Common myeloid progenitor, CD34-positive (primary cell): ENCODE results near the gene ANKRD33.

Experiments
- CTCF ChIA-PET: fragments of 350-600 bp; sonication (Branson Sonifier 250); formaldehyde crosslinking; loops from one replicate; lab custom pipeline; 2021; ENCODE audit warnings: antibody characterized with exemption; lab: Charles Lee
- POLR2A ChIA-PET: fragments of 350-600 bp; sonication (Branson Sonifier 250); formaldehyde crosslinking; loops from one replicate; lab custom pipeline; 2021; ENCODE audit warnings: antibody characterized with exemption; lab: Charles Lee
- DNase-seq, 3 donors: peaks; one replicate each; pipeline versions ENCODE4 v3.0.0 to v3.0.0-alpha.2; 2013
- H3K27ac ChIP-seq, 2 experiments: 1 replicate in 1 of 2; 2 replicates in 1 of 2; pipeline ENCODE4 v1.7.0; 2013; ENCODE audit warnings: inconsistent platforms in 2 of 2, low read length in 2 of 2, mild to moderate bottlenecking in 2 of 2, low read depth in 1 of 2, moderate library complexity in 1 of 2; ENCODE audit not compliant: severe bottlenecking in 2 of 2, insufficient read depth in 1 of 2, poor library complexity in 1 of 2
- H3K27me3 ChIP-seq, 5 experiments: replicated peaks in 2 of 5; 1 replicate in 3 of 5; 2 replicates in 2 of 5; pipeline versions ENCODE4 v1.6.1 to v1.7.0; 2013; ENCODE audit warnings: low read length in 4 of 5, mild to moderate bottlenecking in 2 of 5, moderate library complexity in 2 of 5, inconsistent platforms in 1 of 5; ENCODE audit not compliant: insufficient read depth in 5 of 5, control insufficient read depth in 4 of 5
- H3K36me3 ChIP-seq, 4 experiments: 1 replicate in 2 of 4; 2 replicates in 2 of 4; pipeline versions ENCODE4 v1.6.1 to v1.7.0; 2013; ENCODE audit warnings: low read length in 3 of 4, control low read depth in 1 of 4, mild to moderate bottlenecking in 1 of 4; ENCODE audit not compliant: control insufficient read depth in 4 of 4, insufficient read depth in 4 of 4
- H3K4me1 ChIP-seq, 4 experiments: 1 replicate in 3 of 4; 2 replicates in 1 of 4; pipeline versions ENCODE4 v1.6.1 to v1.7.1; 2013; ENCODE audit warnings: low read length in 3 of 4, mild to moderate bottlenecking in 3 of 4, control low read depth in 1 of 4, inconsistent platforms in 1 of 4, moderate library complexity in 1 of 4; ENCODE audit not compliant: control insufficient read depth in 4 of 4, insufficient read depth in 4 of 4; ENCODE audit errors: control extremely low read depth in 1 of 4
- H3K4me3 ChIP-seq, 7 experiments: 1 replicate in 4 of 7; 2 replicates in 3 of 7; pipeline versions ENCODE4 v1.5.1 to v1.7.0; 2013; ENCODE audit warnings: mild to moderate bottlenecking in 7 of 7, low read length in 6 of 7, moderate library complexity in 6 of 7, inconsistent platforms in 2 of 7, low read depth in 2 of 7, control low read depth in 1 of 7; ENCODE audit not compliant: insufficient read depth in 4 of 7, control insufficient read depth in 1 of 7; ENCODE audit errors: extremely low read depth in 1 of 7
- H3K9me3 ChIP-seq, 5 experiments: 1 replicate in 4 of 5; 2 replicates in 1 of 5; pipeline versions ENCODE4 v1.6.1 to v1.7.1; 2013; ENCODE audit warnings: low read length in 4 of 5, mild to moderate bottlenecking in 2 of 5, inconsistent platforms in 1 of 5, low read depth in 1 of 5, moderate library complexity in 1 of 5; ENCODE audit not compliant: control insufficient read depth in 4 of 5, insufficient read depth in 2 of 5; ENCODE audit errors: control extremely low read depth in 1 of 5
- WGBS: methylation state at CpG from one replicate; pipeline ENCODE4 v1.1.5; 2013; ENCODE audit not compliant: insufficient coverage; 5-methylcytosine and 5-hydroxymethylcytosine counted together

The ANKRD33 gene

GRCh38 chr12:51886021-51886710, 1.7 kb upstream of the ANKRD33 start:
- CTCF ChIA-PET, result interaction anchor here (0.6 to 3.8 kb wide), 17 partner anchors 8 to 485 kb away, joined by 3 to 25 read pairs (median 3); no protein-coding TSS in a partner anchor
- Histone ChIP-seq H3K4me3 (peak overlapping the region in 4 of 7 experiments; percentile 6 to 40 (median 23)), H3K27ac (peak overlapping the region in 1 of 2 experiments; percentile 43), H3K36me3 (no peaks in the 10 kb centered on the region), H3K27me3 (no peaks in the 10 kb centered on the region), H3K4me1 (peaks cover 8 to 20% (median 15%) of the 10 kb centered on the region in 4 experiments), H3K9me3 (peaks cover 0 to 5% (median 0%) of the 10 kb centered on the region in 5 experiments)
- WGBS, result 56% methylated on average over 9 of the region's 10 CpGs
- POLR2A ChIA-PET, result interaction anchor here (0.6 to 1.1 kb wide), 3 partner anchors 11 to 121 kb away, joined by 3 to 4 read pairs (median 3); partner anchors contain the start of gene TAMALIN
- peak; percentile 80 to 91 (median 89) for DNase-seq

DNA sequence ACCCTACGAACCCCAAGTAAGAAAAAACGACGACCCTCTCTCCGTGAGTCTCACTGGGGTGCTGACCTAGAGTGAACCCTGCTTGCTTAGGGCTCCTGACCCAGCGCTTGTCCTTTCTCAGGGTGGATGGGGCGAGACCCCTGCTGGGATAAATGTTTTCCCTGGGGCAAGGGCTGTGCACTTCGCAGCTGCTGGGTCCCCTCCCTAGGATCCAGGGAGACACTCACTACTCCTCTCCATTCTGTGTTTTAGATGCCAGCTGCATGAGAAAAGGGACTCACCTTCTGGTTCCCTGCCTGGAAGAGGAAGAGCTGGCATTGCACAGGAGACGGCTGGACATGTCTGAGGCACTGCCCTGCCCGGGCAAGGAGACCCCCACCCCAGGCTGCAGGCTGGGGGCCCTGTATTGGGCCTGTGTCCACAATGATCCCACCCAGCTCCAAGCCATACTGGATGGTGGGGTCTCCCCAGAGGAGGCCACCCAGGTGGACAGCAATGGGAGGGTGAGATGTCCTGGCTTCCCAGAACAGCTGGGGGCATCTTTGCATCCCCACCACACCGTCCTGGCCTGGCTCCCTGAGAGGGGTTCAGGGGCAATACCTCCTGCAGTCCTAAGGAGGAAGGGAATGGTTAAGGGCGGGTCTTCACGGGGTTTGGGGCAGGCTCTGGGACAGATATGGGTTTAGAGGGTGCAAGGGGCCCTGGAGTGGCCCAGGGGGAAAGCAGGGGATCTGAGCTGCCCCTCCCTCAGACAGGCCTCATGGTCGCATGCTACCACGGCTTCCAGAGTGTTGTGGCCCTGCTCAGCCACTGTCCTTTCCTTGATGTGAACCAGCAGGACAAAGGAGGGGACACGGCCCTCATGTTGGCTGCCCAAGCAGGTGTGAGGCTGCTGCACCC, 663 bp downstream of the ANKRD33 start:
- CTCF ChIA-PET, result interaction anchor here (0.8 to 9.2 kb wide), 17 partner anchors 10 to 122 kb away, joined by 3 to 77 read pairs (median 5); partner anchors contain the start of gene ACVRL1
- POLR2A ChIA-PET, result interaction anchor here (0.5 kb wide), 1 partner anchor 95 kb away, joined by 3 read pairs; no protein-coding TSS in a partner anchor
- no peak overlapping the region for H3K27ac ChIP-seq
- H3K27me3 ChIP-seq, result no peaks in the 10 kb centered on the region
- H3K9me3 ChIP-seq, result peaks cover 0 to 5% (median 0%) of the 10 kb centered on the region in 5 experiments
- H3K36me3 ChIP-seq, result no peaks in the 10 kb centered on the region
- H3K4me1 ChIP-seq, result peaks cover 8 to 18% (median 14%) of the 10 kb centered on the region in 4 experiments
- 83% methylated on average over 14 of the region's 15 CpGs for WGBS
- H3K4me3 ChIP-seq, result no peak overlapping the region
- no peak for DNase-seq

- POLR2A ChIA-PET, result interaction anchor here (0.5 kb wide), 1 partner anchor 94 kb away, joined by 3 read pairs; no protein-coding TSS in a partner anchor
Observed at GRCh38 chr12:51889216-51890132, 1.6 kb downstream of the ANKRD33 start.

GRCh38 chr12:51890133-51890464, 2.2 kb downstream of the ANKRD33 start:
- Histone ChIP-seq H3K4me1 (peaks cover 8 to 18% (median 14%) of the 10 kb centered on the region in 4 experiments), H3K4me3 (no peak overlapping the region), H3K36me3 (no peaks in the 10 kb centered on the region), H3K27me3 (no peaks in the 10 kb centered on the region), H3K27ac (no peak overlapping the region), H3K9me3 (no peaks in the 10 kb centered on the region)
- WGBS, result 100% methylated on average over 1 of the region's 2 CpGs
- POLR2A ChIA-PET, result no interaction called here
- CTCF ChIA-PET, result interaction anchor here (0.9 to 9.2 kb wide), 10 partner anchors 9 to 102 kb away, joined by 3 to 77 read pairs (median 7); partner anchors contain the start of gene ACVRL1
- DNase-seq, result no peak

More at GRCh38 chr12:51889216-51890132, 1.6 kb downstream of the ANKRD33 start:
- no peaks in the 10 kb centered on the region for H3K27me3 ChIP-seq
- H3K4me1 ChIP-seq, result peaks cover 8 to 18% (median 14%) of the 10 kb centered on the region in 4 experiments
- H3K4me3 ChIP-seq, result no peak overlapping the region
- CTCF ChIA-PET, result interaction anchor here (0.8 to 9.2 kb wide), 17 partner anchors 10 to 121 kb away, joined by 3 to 77 read pairs (median 4); partner anchors contain the start of gene ACVRL1
- H3K36me3 ChIP-seq, result no peaks in the 10 kb centered on the region
- peaks cover 0 to 5% (median 0%) of the 10 kb centered on the region in 5 experiments for H3K9me3 ChIP-seq
- DNase-seq, result no peak
- 90% methylated on average over 13 of the region's 21 CpGs for WGBS
- H3K27ac ChIP-seq, result no peak overlapping the region

DNA sequence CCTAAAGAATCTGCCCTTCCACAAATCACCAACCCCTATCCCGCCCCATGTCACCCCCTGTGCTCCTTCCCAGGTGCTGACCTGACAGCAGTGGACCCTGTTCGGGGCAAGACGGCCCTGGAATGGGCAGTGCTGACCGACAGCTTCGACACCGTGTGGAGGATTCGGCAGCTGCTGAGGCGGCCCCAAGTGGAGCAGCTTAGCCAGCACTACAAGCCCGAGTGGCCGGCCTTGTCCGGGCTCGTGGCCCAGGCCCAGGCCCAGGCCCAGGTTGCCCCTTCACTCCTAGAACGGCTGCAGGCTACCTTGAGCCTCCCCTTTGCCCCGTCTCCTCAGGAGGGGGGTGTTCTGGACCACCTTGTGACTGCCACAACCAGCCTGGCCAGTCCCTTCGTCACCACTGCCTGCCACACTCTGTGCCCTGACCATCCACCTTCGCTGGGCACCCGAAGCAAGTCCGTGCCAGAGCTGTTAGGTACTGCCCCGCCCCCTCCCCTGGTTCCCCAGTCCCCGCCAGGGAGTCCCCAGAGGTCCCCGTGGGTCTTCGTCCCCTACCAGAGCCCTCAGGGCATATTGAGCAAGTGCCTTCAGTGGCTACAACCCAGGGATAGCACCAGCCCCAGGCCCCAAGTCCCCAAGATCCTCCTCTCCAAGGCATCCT, 2.7 kb downstream of the ANKRD33 start:
- Histone ChIP-seq H3K9me3 (no peaks in the 10 kb centered on the region), H3K4me1 (peaks cover 6 to 14% (median 12%) of the 10 kb centered on the region in 4 experiments), H3K27ac (no peak overlapping the region), H3K4me3 (no peak overlapping the region), H3K36me3 (no peaks in the 10 kb centered on the region), H3K27me3 (no peaks in the 10 kb centered on the region)
- 97% methylated on average over 17 of the region's 22 CpGs for WGBS
- POLR2A ChIA-PET, result no interaction called here
- DNase-seq, result no peak
- CTCF ChIA-PET, result interaction anchor here (0.9 to 9.2 kb wide), 7 partner anchors 12 to 122 kb away, joined by 3 to 77 read pairs (median 6); no protein-coding TSS in a partner anchor

GRCh38 chr12:51891843-51892242, 3.9 kb downstream of the ANKRD33 start:
- Histone ChIP-seq H3K4me1 (peaks cover 0 to 6% (median 3%) of the 10 kb centered on the region in 4 experiments), H3K9me3 (no peaks in the 10 kb centered on the region), H3K27me3 (no peaks in the 10 kb centered on the region), H3K36me3 (no peaks in the 10 kb centered on the region), H3K27ac (no peak overlapping the region), H3K4me3 (no peak overlapping the region)
- ChIA-PET POLR2A (no interaction called here), CTCF (interaction anchor here (0.7 to 9.2 kb wide), 8 partner anchors 9 to 121 kb away, joined by 3 to 77 read pairs (median 4); no protein-coding TSS in a partner anchor)
- peak in 1 of 3 donors; percentile 15 for DNase-seq
